Measurements from ENCODE around the gene APPBP2.

DNA sequence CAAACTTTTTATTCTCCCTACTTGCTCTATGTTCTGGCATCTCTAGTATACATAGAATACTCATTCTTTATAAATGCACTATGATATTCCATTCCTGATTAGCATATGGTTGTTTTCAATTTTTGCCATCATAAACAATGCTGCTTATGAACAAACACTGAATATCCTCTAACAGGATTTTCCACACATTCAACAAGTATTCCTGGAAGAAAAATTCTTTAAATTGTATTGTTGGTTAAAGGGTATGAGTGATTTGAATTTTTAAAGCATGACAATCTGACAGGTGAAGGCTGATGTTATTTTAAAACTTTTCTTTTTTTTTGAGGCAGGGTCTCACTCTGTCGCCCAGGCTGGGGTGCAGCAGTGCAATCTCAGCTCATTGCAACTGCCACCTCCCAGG, 11.5 kb downstream of the APPBP2 start:
- TF ChIP-seq, protein P1, sequence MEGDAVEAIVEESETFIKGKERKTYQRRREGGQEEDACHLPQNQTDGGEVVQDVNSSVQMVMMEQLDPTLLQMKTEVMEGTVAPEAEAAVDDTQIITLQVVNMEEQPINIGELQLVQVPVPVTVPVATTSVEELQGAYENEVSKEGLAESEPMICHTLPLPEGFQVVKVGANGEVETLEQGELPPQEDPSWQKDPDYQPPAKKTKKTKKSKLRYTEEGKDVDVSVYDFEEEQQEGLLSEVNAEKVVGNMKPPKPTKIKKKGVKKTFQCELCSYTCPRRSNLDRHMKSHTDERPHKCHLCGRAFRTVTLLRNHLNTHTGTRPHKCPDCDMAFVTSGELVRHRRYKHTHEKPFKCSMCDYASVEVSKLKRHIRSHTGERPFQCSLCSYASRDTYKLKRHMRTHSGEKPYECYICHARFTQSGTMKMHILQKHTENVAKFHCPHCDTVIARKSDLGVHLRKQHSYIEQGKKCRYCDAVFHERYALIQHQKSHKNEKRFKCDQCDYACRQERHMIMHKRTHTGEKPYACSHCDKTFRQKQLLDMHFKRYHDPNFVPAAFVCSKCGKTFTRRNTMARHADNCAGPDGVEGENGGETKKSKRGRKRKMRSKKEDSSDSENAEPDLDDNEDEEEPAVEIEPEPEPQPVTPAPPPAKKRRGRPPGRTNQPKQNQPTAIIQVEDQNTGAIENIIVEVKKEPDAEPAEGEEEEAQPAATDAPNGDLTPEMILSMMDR (IDR thresholded peaks at IDR 0.05; ENCODE audit: low read depth, low read length) = no peak
- no peak for TF ChIP-seq EZH2phosphoT487 (IDR thresholded peaks at IDR 0.05; ENCODE audit: low read depth)
